ENCODE data around the gene SMARCA4.
"Not testable (repeated sequence)": the region's sequence is repeated elsewhere in the genome, so short reads cannot be mapped to it uniquely, and the experiment has no call there.

The SMARCA4 gene

GRCh38 chr19:10988380-10988779 lies 27.6 kb downstream of the SMARCA4 start:
- H3K4me3 ChIP-seq (ENCODE audit: low read length in 2 of 2) = no peak overlapping the region
- H3K9me3 ChIP-seq (ENCODE audit: control insufficient read depth in 2 of 2, low read length in 2 of 2) = no peaks in the 10 kb centered on the region
- no peaks in the 10 kb centered on the region for H3K27me3 ChIP-seq (ENCODE audit: control insufficient read depth in 2 of 2, insufficient read depth in 2 of 2, low read length in 2 of 2)
- H3K36me3 ChIP-seq (ENCODE audit: control insufficient read depth in 2 of 2, insufficient read depth in 2 of 2, low read length in 2 of 2) = peaks cover 50 to 59% of the 10 kb centered on the region in 2 donors
- H3K4me1 ChIP-seq (ENCODE audit: control insufficient read depth in 2 of 2, insufficient read depth in 2 of 2, low read length in 2 of 2) = no peaks in the 10 kb centered on the region
- no peak overlapping the region for H3K27ac ChIP-seq (ENCODE audit: low read depth in 2 of 2, low read length in 2 of 2)
- H3K9ac ChIP-seq (ENCODE audit: low read depth in 1 of 2, low read length in 2 of 2) = no peak overlapping the region

GRCh38 chr19:10988921-10989320 lies 28.1 kb downstream of the SMARCA4 start:
- Histone ChIP-seq H3K4me3 (ENCODE audit: low read length in 2 of 2) (no peak overlapping the region), H3K9ac (ENCODE audit: low read depth in 1 of 2, low read length in 2 of 2) (no peak overlapping the region), H3K27me3 (ENCODE audit: control insufficient read depth in 2 of 2, insufficient read depth in 2 of 2, low read length in 2 of 2) (no peaks in the 10 kb centered on the region), H3K36me3 (ENCODE audit: control insufficient read depth in 2 of 2, insufficient read depth in 2 of 2, low read length in 2 of 2) (peaks cover 50 to 56% of the 10 kb centered on the region in 2 donors), H3K27ac (ENCODE audit: low read depth in 2 of 2, low read length in 2 of 2) (no peak overlapping the region), H3K9me3 (ENCODE audit: control insufficient read depth in 2 of 2, low read length in 2 of 2) (no peaks in the 10 kb centered on the region), H3K4me1 (ENCODE audit: control insufficient read depth in 2 of 2, insufficient read depth in 2 of 2, low read length in 2 of 2) (no peaks in the 10 kb centered on the region)

- Histone ChIP-seq H3K9me3 (ENCODE audit: control insufficient read depth in 2 of 2, low read length in 2 of 2) (no peaks in the 10 kb centered on the region), H3K27ac (ENCODE audit: low read depth in 2 of 2, low read length in 2 of 2) (no peak overlapping the region), H3K9ac (ENCODE audit: low read depth in 1 of 2, low read length in 2 of 2) (no peak overlapping the region), H3K27me3 (ENCODE audit: control insufficient read depth in 2 of 2, insufficient read depth in 2 of 2, low read length in 2 of 2) (no peaks in the 10 kb centered on the region), H3K4me1 (ENCODE audit: control insufficient read depth in 2 of 2, insufficient read depth in 2 of 2, low read length in 2 of 2) (no peaks in the 10 kb centered on the region), H3K36me3 (ENCODE audit: control insufficient read depth in 2 of 2, insufficient read depth in 2 of 2, low read length in 2 of 2) (peaks cover 53 to 56% of the 10 kb centered on the region in 2 donors), H3K4me3 (ENCODE audit: low read length in 2 of 2) (no peak overlapping the region)
Measured at GRCh38 chr19:10991076-10991475, 30.2 kb downstream of the SMARCA4 start.

- no peak overlapping the region for H3K4me3 ChIP-seq (ENCODE audit: low read length in 2 of 2)
- no peak overlapping the region for H3K27ac ChIP-seq (ENCODE audit: low read depth in 2 of 2, low read length in 2 of 2)
- no peak overlapping the region for H3K9ac ChIP-seq (ENCODE audit: low read depth in 1 of 2, low read length in 2 of 2)
- no peaks in the 10 kb centered on the region for H3K27me3 ChIP-seq (ENCODE audit: control insufficient read depth in 2 of 2, insufficient read depth in 2 of 2, low read length in 2 of 2)
- peaks cover 59 to 60% of the 10 kb centered on the region in 2 donors for H3K36me3 ChIP-seq (ENCODE audit: control insufficient read depth in 2 of 2, insufficient read depth in 2 of 2, low read length in 2 of 2)
- no peaks in the 10 kb centered on the region for H3K9me3 ChIP-seq (ENCODE audit: control insufficient read depth in 2 of 2, low read length in 2 of 2)
- no peaks in the 10 kb centered on the region for H3K4me1 ChIP-seq (ENCODE audit: control insufficient read depth in 2 of 2, insufficient read depth in 2 of 2, low read length in 2 of 2)
Measured at GRCh38 chr19:10991521-10992081, 30.8 kb downstream of the SMARCA4 start.

GRCh38 chr19:10992174-10992573 lies 31.3 kb downstream of the SMARCA4 start:
- H3K4me3 ChIP-seq (ENCODE audit: low read length in 2 of 2); H3K4me1 ChIP-seq (ENCODE audit: control insufficient read depth in 2 of 2, insufficient read depth in 2 of 2, low read length in 2 of 2); H3K9ac ChIP-seq (ENCODE audit: low read depth in 1 of 2, low read length in 2 of 2); H3K27ac ChIP-seq (ENCODE audit: low read depth in 2 of 2, low read length in 2 of 2); H3K27me3 ChIP-seq (ENCODE audit: control insufficient read depth in 2 of 2, insufficient read depth in 2 of 2, low read length in 2 of 2); H3K9me3 ChIP-seq (ENCODE audit: control insufficient read depth in 2 of 2, low read length in 2 of 2): not testable (repeated sequence)
- H3K36me3 ChIP-seq (ENCODE audit: control insufficient read depth in 2 of 2, insufficient read depth in 2 of 2, low read length in 2 of 2) = peaks cover 58% of the 10 kb centered on the region in 2 donors

- no peak overlapping the region for H3K9ac ChIP-seq (ENCODE audit: low read depth in 1 of 2, low read length in 2 of 2)
- no peaks in the 10 kb centered on the region for H3K4me1 ChIP-seq (ENCODE audit: control insufficient read depth in 2 of 2, insufficient read depth in 2 of 2, low read length in 2 of 2)
- H3K9me3 ChIP-seq (ENCODE audit: control insufficient read depth in 2 of 2, low read length in 2 of 2) = no peaks in the 10 kb centered on the region
- no peak overlapping the region for H3K27ac ChIP-seq (ENCODE audit: low read depth in 2 of 2, low read length in 2 of 2)
- H3K4me3 ChIP-seq (ENCODE audit: low read length in 2 of 2) = no peak overlapping the region
- H3K36me3 ChIP-seq (ENCODE audit: control insufficient read depth in 2 of 2, insufficient read depth in 2 of 2, low read length in 2 of 2) = peaks cover 44 to 46% of the 10 kb centered on the region in 2 donors
- no peaks in the 10 kb centered on the region for H3K27me3 ChIP-seq (ENCODE audit: control insufficient read depth in 2 of 2, insufficient read depth in 2 of 2, low read length in 2 of 2)
Measured at GRCh38 chr19:10995926-10996600, 35.2 kb downstream of the SMARCA4 start.

- H3K9ac ChIP-seq (ENCODE audit: low read depth in 1 of 2, low read length in 2 of 2) = no peak overlapping the region
- H3K4me1 ChIP-seq (ENCODE audit: control insufficient read depth in 2 of 2, insufficient read depth in 2 of 2, low read length in 2 of 2) = no peaks in the 10 kb centered on the region
- no peak overlapping the region for H3K4me3 ChIP-seq (ENCODE audit: low read length in 2 of 2)
- peaks cover 46 to 49% of the 10 kb centered on the region in 2 donors for H3K36me3 ChIP-seq (ENCODE audit: control insufficient read depth in 2 of 2, insufficient read depth in 2 of 2, low read length in 2 of 2)
- no peak overlapping the region for H3K27ac ChIP-seq (ENCODE audit: low read depth in 2 of 2, low read length in 2 of 2)
- no peaks in the 10 kb centered on the region for H3K27me3 ChIP-seq (ENCODE audit: control insufficient read depth in 2 of 2, insufficient read depth in 2 of 2, low read length in 2 of 2)
- H3K9me3 ChIP-seq (ENCODE audit: control insufficient read depth in 2 of 2, low read length in 2 of 2) = no peaks in the 10 kb centered on the region
Measured at GRCh38 chr19:10998045-10998533, 37.3 kb downstream of the SMARCA4 start.

- no peaks in the 10 kb centered on the region for H3K4me1 ChIP-seq (ENCODE audit: control insufficient read depth in 2 of 2, insufficient read depth in 2 of 2, low read length in 2 of 2)
- peaks cover 49 to 53% of the 10 kb centered on the region in 2 donors for H3K36me3 ChIP-seq (ENCODE audit: control insufficient read depth in 2 of 2, insufficient read depth in 2 of 2, low read length in 2 of 2)
- H3K27ac ChIP-seq (ENCODE audit: low read depth in 2 of 2, low read length in 2 of 2) = no peak overlapping the region
- no peak overlapping the region for H3K4me3 ChIP-seq (ENCODE audit: low read length in 2 of 2)
- no peaks in the 10 kb centered on the region for H3K9me3 ChIP-seq (ENCODE audit: control insufficient read depth in 2 of 2, low read length in 2 of 2)
- no peak overlapping the region for H3K9ac ChIP-seq (ENCODE audit: low read depth in 1 of 2, low read length in 2 of 2)
- no peaks in the 10 kb centered on the region for H3K27me3 ChIP-seq (ENCODE audit: control insufficient read depth in 2 of 2, insufficient read depth in 2 of 2, low read length in 2 of 2)
Measured at GRCh38 chr19:10998666-10999065, 37.8 kb downstream of the SMARCA4 start.

GRCh38 chr19:11005521-11005920 lies 44.7 kb downstream of the SMARCA4 start:
- Histone ChIP-seq H3K4me3 (ENCODE audit: low read length in 2 of 2) (no peak overlapping the region), H3K9me3 (ENCODE audit: control insufficient read depth in 2 of 2, low read length in 2 of 2) (no peaks in the 10 kb centered on the region), H3K27me3 (ENCODE audit: control insufficient read depth in 2 of 2, insufficient read depth in 2 of 2, low read length in 2 of 2) (no peaks in the 10 kb centered on the region), H3K36me3 (ENCODE audit: control insufficient read depth in 2 of 2, insufficient read depth in 2 of 2, low read length in 2 of 2) (peaks cover 45 to 48% of the 10 kb centered on the region in 2 donors), H3K27ac (ENCODE audit: low read depth in 2 of 2, low read length in 2 of 2) (no peak overlapping the region), H3K4me1 (ENCODE audit: control insufficient read depth in 2 of 2, insufficient read depth in 2 of 2, low read length in 2 of 2) (no peaks in the 10 kb centered on the region), H3K9ac (ENCODE audit: low read depth in 1 of 2, low read length in 2 of 2) (no peak overlapping the region)

- Histone ChIP-seq H3K9me3 (ENCODE audit: control insufficient read depth in 2 of 2, low read length in 2 of 2) (no peaks in the 10 kb centered on the region), H3K9ac (ENCODE audit: low read depth in 1 of 2, low read length in 2 of 2) (no peak overlapping the region), H3K36me3 (ENCODE audit: control insufficient read depth in 2 of 2, insufficient read depth in 2 of 2, low read length in 2 of 2) (peaks cover 50 to 52% of the 10 kb centered on the region in 2 donors), H3K4me1 (ENCODE audit: control insufficient read depth in 2 of 2, insufficient read depth in 2 of 2, low read length in 2 of 2) (no peaks in the 10 kb centered on the region), H3K27ac (ENCODE audit: low read depth in 2 of 2, low read length in 2 of 2) (no peak overlapping the region), H3K4me3 (ENCODE audit: low read length in 2 of 2) (no peak overlapping the region), H3K27me3 (ENCODE audit: control insufficient read depth in 2 of 2, insufficient read depth in 2 of 2, low read length in 2 of 2) (no peaks in the 10 kb centered on the region)
Measured at GRCh38 chr19:11007385-11007784, 46.6 kb downstream of the SMARCA4 start.

All from mucosa of rectum (tissue), 2 donors.